Measurements from ENCODE around the gene GDF15. TPM values are rescaled to one million over a fixed set of nuclear protein-coding genes. Genes with fewer than 3 reads are reported as not detected.

Gene GDF15
- total and polyA plus RNA-seq, 2 donors (not counting 3 experiments of a cell fraction or from before 2014, with no cell fraction given) = 165 to 206 TPM

DNA sequence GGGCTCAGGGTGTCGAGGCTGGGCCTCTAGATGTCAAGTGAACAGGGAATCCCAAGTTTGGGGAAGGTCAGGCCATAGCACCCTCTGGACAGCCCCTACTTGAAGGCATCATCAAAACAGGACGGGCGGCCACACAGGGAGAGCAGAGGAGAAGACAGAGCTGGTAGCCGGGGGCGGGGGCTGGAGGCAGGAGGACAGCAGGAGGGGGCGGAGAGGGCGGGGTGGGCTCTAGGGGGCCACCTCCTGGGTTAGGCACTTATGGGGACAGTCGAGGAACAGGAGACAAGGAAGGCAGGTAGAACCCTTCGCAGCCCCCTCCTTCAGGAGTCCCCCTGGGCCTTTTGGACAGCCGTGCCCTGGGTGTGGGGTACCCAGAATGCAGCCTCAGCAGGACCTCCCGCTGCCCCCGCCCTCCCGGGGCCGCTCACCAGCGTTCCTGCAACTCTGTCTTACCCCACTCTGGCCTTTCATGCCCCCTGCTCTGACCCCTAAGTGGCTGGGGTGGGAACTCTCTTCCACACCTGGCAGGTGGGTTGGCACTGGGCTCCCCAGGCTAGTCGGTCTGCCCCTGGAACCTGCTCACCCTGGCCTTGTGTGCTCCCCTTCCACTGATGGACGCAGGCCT lies 39.0 kb downstream of the GDF15 start:
- no peak overlapping the region for H3K4me3 ChIP-seq (replicated peaks in 1 of 3; ENCODE audit: insufficient read depth in 1 of 3, low read depth in 1 of 3, low read length in 3 of 3)
- no peak for DNase-seq (ENCODE audit: low read depth, low spot score)
- H3K36me3 ChIP-seq (ENCODE audit: control insufficient read depth in 2 of 2, extremely low read depth in 1 of 2, insufficient read depth in 2 of 2, low read length in 2 of 2) = peaks cover 0 to 2% of the 10 kb centered on the region in 2 experiments
- ChIA-PET POLR2A (no interaction called here), CTCF (interaction anchor here (0.5 to 1.5 kb wide), 3 partner anchors 9 to 356 kb away, joined by 3 to 4 read pairs (median 3); no protein-coding TSS in a partner anchor)
- peaks cover 12% of the 10 kb centered on the region for H3K4me1 ChIP-seq (ENCODE audit: control insufficient read depth, extremely low read depth, insufficient read depth, low read length)
- H3K27me3 ChIP-seq (ENCODE audit: control insufficient read depth in 2 of 2, insufficient read depth in 2 of 2, low read length in 2 of 2) = no peaks in the 10 kb centered on the region
- no peak for TF ChIP-seq GATA2 (IDR thresholded peaks at IDR 0.05; ENCODE audit: insufficient read depth, insufficient read length, low read depth, low read length)
- TF ChIP-seq JUN (IDR thresholded peaks at IDR 0.05; ENCODE audit: borderline replicate concordance, insufficient read depth, insufficient read length, low read depth) = no peak
- TF ChIP-seq MYC (IDR thresholded peaks at IDR 0.05; ENCODE audit: low read depth, low read length) = no peak
- TF ChIP-seq POLR2A (IDR thresholded peaks at IDR 0.05; ENCODE audit: low read depth, low read length) = no peak
- no peak for TF ChIP-seq EZH2 (IDR thresholded peaks at IDR 0.05; ENCODE audit: borderline replicate concordance, low read depth, low read length, severe bottlenecking)
- TF ChIP-seq POLR2AphosphoS5 (IDR thresholded peaks at IDR 0.05; ENCODE audit: insufficient read depth, low read depth, low read length) = no peak
- TF ChIP-seq FOS (IDR thresholded peaks at IDR 0.05; ENCODE audit: borderline replicate concordance, insufficient read depth, low read length) = no peak
- TF ChIP-seq, protein P1, sequence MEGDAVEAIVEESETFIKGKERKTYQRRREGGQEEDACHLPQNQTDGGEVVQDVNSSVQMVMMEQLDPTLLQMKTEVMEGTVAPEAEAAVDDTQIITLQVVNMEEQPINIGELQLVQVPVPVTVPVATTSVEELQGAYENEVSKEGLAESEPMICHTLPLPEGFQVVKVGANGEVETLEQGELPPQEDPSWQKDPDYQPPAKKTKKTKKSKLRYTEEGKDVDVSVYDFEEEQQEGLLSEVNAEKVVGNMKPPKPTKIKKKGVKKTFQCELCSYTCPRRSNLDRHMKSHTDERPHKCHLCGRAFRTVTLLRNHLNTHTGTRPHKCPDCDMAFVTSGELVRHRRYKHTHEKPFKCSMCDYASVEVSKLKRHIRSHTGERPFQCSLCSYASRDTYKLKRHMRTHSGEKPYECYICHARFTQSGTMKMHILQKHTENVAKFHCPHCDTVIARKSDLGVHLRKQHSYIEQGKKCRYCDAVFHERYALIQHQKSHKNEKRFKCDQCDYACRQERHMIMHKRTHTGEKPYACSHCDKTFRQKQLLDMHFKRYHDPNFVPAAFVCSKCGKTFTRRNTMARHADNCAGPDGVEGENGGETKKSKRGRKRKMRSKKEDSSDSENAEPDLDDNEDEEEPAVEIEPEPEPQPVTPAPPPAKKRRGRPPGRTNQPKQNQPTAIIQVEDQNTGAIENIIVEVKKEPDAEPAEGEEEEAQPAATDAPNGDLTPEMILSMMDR (IDR thresholded peaks at IDR 0.05; ENCODE audit: extremely low read depth in 1 of 2, insufficient read depth in 1 of 2, low read depth in 1 of 2, low read length in 2 of 2) = no peak
- TF ChIP-seq, protein P2, sequence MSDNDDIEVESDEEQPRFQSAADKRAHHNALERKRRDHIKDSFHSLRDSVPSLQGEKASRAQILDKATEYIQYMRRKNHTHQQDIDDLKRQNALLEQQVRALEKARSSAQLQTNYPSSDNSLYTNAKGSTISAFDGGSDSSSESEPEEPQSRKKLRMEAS (IDR thresholded peaks at IDR 0.05; ENCODE audit: insufficient read depth, insufficient read length) = no peak
- no peak overlapping the region for H3K9ac ChIP-seq (replicated peaks; ENCODE audit: extremely low read depth, insufficient read depth, low read length)
- no peak overlapping the region for H3K27ac ChIP-seq (ENCODE audit: insufficient read depth, low read depth, low read length)
- H3K9me1 ChIP-seq (replicated peaks; ENCODE audit: control insufficient read depth, extremely low read depth, insufficient read depth, low read length) = no peaks in the 10 kb centered on the region
- intact Hi-C loops (cut with micrococcal nuclease) (no loop called here), dilution Hi-C loops (cut with MboI; ENCODE audit: extremely low pct_ligation_motif_present, low sequenced_read_pairs) (no loop called here)
- H4K20me1 ChIP-seq (replicated peaks; ENCODE audit: control insufficient read depth, extremely low read depth, insufficient read depth, low read length) = no peaks in the 10 kb centered on the region
- H2AFZ ChIP-seq (ENCODE audit: low read depth, low read length) = no peak overlapping the region
- H3K79me2 ChIP-seq (ENCODE audit: control insufficient read depth, insufficient read depth, low read length) = peaks cover 66% of the 10 kb centered on the region
- no peak overlapping the region for H3K4me2 ChIP-seq (ENCODE audit: insufficient read depth, low read length)
- no peak for FAIRE-seq
- no TSS peak for BruUV-seq (replicated peaks)
- no peaks in the 10 kb centered on the region for H3K9me3 ChIP-seq (replicated peaks; ENCODE audit: control insufficient read depth, insufficient read depth, low read length)

Measured in endothelial cell of umbilical vein (primary cell).